ENCODE data around the gene UNC5A.

DNA sequence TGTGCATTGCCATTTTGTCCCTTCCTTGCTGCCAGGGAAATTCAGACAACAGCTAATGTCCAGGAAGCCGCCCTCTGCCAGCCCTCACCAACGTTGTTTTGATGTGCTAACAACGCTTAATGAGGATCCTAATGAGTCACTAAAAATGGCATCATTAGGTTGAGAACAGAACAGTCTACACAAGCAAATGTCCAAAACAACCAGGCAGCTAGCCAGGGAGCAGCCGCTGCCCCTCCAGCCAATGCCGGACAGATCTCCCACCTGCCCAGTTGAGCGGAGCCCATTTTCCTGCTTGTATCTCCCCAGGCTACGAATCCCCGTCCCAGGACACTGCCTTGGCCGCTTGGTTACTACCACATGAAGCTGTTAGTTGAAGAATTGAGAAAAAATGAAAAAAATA, 40.4 kb upstream of the UNC5A start:
- TF ChIP-seq, protein P1, sequence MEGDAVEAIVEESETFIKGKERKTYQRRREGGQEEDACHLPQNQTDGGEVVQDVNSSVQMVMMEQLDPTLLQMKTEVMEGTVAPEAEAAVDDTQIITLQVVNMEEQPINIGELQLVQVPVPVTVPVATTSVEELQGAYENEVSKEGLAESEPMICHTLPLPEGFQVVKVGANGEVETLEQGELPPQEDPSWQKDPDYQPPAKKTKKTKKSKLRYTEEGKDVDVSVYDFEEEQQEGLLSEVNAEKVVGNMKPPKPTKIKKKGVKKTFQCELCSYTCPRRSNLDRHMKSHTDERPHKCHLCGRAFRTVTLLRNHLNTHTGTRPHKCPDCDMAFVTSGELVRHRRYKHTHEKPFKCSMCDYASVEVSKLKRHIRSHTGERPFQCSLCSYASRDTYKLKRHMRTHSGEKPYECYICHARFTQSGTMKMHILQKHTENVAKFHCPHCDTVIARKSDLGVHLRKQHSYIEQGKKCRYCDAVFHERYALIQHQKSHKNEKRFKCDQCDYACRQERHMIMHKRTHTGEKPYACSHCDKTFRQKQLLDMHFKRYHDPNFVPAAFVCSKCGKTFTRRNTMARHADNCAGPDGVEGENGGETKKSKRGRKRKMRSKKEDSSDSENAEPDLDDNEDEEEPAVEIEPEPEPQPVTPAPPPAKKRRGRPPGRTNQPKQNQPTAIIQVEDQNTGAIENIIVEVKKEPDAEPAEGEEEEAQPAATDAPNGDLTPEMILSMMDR (IDR thresholded peaks at IDR 0.05), result no peak
- TF ChIP-seq POLR2A (IDR thresholded peaks at IDR 0.05), result no peak
